ENCODE results near the gene LMNA. TPM values are rescaled to one million over a fixed set of nuclear protein-coding genes. Genes with fewer than 3 reads are reported as not detected.
A peak's percentile ranks its signal among the peaks of the same experiment; 100 is the strongest.

The LMNA gene
- total RNA-seq, result 100 to 1,000 TPM; 435 to 455 TPM
- 13.5 TPM for polyA plus RNA-seq (2013, experiment 1 of 2)
- polyA plus RNA-seq (2013, experiment 2 of 2), result 43.4 TPM
- total RNA-seq, result 11.4 to 1,521 (median 157) reads per million in 172 experiments

GRCh38 chr1:156114101-156114918, at the start of gene LMNA:
Gene LMNA (plus strand): TSS chr1:156114711. CDS start chr1:156114919, 208 bp downstream.
- peaks cover 31% of the 10 kb centered on the region for H3K4me1 Mint-ChIP-seq (ENCODE audit: low read depth)
- CTCF ChIA-PET, result interaction anchor here (0.8 to 10.7 kb wide), 8 partner anchors 8 to 111 kb away, joined by 3 to 101 read pairs (median 4); partner anchors contain the start of gene SLC25A44
- H3K27ac Mint-ChIP-seq, result peak within 1 kb of the TSS; percentile 89
- DNase-seq (peak in 13 of 14 experiments; percentile 51 to 93 (median 68)), ATAC-seq (ENCODE audit: poor library complexity) (peak; percentile 77)
- Histone ChIP-seq H3K27me3 (ENCODE audit: control insufficient read depth in 1 of 2, insufficient read depth in 2 of 2, low read length in 2 of 2) (peaks cover 24 to 28% of the 10 kb centered on the region in 2 experiments), H3K36me3 (ENCODE audit: insufficient read depth, low read length) (no peaks in the 10 kb centered on the region), H3K9me3 (ENCODE audit: control insufficient read depth in 1 of 2, insufficient read depth in 1 of 2, low read length in 2 of 2) (peaks cover 0 to 4% of the 10 kb centered on the region in 2 experiments), H3K4me1 (ENCODE audit: insufficient read depth, low read length) (peaks cover 55% of the 10 kb centered on the region), H3K4me3 (ENCODE audit: low read length) (peak within 1 kb of the TSS; percentile 84), H3K27ac (ENCODE audit: low read depth in 1 of 2, low read length in 2 of 2) (peak within 1 kb of the TSS; percentile 50 to 64)
- intact Hi-C loops (cut with DNase I, micrococcal nuclease), result loop anchor here in 1 of 2 experiments (1.0 kb wide), 1 partner anchor 8 kb away; no protein-coding TSS in a partner anchor
- peaks cover 46% of the 10 kb centered on the region for H3K27me3 Mint-ChIP-seq
- peak within 1 kb of the TSS; percentile 99 for H3K4me3 Mint-ChIP-seq
- TF ChIP-seq, protein P1, sequence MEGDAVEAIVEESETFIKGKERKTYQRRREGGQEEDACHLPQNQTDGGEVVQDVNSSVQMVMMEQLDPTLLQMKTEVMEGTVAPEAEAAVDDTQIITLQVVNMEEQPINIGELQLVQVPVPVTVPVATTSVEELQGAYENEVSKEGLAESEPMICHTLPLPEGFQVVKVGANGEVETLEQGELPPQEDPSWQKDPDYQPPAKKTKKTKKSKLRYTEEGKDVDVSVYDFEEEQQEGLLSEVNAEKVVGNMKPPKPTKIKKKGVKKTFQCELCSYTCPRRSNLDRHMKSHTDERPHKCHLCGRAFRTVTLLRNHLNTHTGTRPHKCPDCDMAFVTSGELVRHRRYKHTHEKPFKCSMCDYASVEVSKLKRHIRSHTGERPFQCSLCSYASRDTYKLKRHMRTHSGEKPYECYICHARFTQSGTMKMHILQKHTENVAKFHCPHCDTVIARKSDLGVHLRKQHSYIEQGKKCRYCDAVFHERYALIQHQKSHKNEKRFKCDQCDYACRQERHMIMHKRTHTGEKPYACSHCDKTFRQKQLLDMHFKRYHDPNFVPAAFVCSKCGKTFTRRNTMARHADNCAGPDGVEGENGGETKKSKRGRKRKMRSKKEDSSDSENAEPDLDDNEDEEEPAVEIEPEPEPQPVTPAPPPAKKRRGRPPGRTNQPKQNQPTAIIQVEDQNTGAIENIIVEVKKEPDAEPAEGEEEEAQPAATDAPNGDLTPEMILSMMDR (IDR thresholded peaks at IDR 0.05), result no peak
- POLR2A ChIA-PET, result interaction anchor here (1.0 to 4.2 kb wide), 6 partner anchors 8 to 99 kb away, joined by 3 to 23 read pairs (median 11); partner anchors contain the start of gene PMF1
- no peaks in the 10 kb centered on the region for H3K9me3 Mint-ChIP-seq
- peaks cover 18% of the 10 kb centered on the region for H3K36me3 Mint-ChIP-seq (ENCODE audit: low read depth)

- H3K9me3 ChIP-seq (ENCODE audit: control insufficient read depth in 1 of 2, insufficient read depth in 1 of 2, low read length in 2 of 2), result no peaks in the 10 kb centered on the region
- CTCF ChIA-PET, result interaction anchor here (1.2 to 1.5 kb wide), 2 partner anchors 10 to 81 kb away, joined by 3 to 7 read pairs; no protein-coding TSS in a partner anchor
- H3K4me1 ChIP-seq (ENCODE audit: insufficient read depth, low read length), result peaks cover 6% of the 10 kb centered on the region
- Mint-ChIP-seq H3K27me3 (no peaks in the 10 kb centered on the region), H3K9me3 (no peaks in the 10 kb centered on the region), H3K27ac (no peak overlapping the region), H3K4me3 (no peak overlapping the region), H3K4me1 (ENCODE audit: low read depth) (peaks cover 6% of the 10 kb centered on the region), H3K36me3 (ENCODE audit: low read depth) (no peaks in the 10 kb centered on the region)
- DNase-seq (no peak), ATAC-seq (ENCODE audit: poor library complexity) (no peak)
- no peaks in the 10 kb centered on the region for H3K27me3 ChIP-seq (ENCODE audit: control insufficient read depth in 1 of 2, insufficient read depth in 2 of 2, low read length in 2 of 2)
- intact Hi-C loops (cut with DNase I, micrococcal nuclease), result no loop called here
- H3K4me3 ChIP-seq (ENCODE audit: low read length), result no peak overlapping the region
- POLR2A ChIA-PET, result no interaction called here
- H3K36me3 ChIP-seq (ENCODE audit: insufficient read depth, low read length), result no peaks in the 10 kb centered on the region
- no peak overlapping the region for H3K27ac ChIP-seq (ENCODE audit: low read depth in 1 of 2, low read length in 2 of 2)
- TF ChIP-seq, protein P1 (IDR thresholded peaks at IDR 0.05), result no peak
Observed at GRCh38 chr1:156065212-156065611, 49.3 kb upstream of the LMNA start.

DNA sequence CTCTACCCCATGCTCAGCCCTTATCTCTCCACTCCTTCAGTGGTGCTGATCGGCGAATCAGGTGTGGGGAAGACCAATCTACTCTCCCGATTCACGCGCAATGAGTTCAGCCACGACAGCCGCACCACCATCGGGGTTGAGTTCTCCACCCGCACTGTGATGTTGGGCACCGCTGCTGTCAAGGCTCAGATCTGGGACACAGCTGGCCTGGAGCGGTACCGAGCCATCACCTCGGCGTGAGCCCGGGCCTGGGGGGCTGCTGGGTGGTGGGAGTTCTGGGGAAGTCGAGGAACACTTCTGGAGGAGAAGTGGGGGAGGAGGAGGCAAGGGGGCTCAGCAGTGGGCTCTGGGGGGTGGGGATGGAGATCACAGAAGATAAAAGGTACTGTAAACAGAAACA, 48.6 kb upstream of the LMNA start:
- no peak overlapping the region for H3K27ac Mint-ChIP-seq
- POLR2A ChIA-PET, result no interaction called here
- no peaks in the 10 kb centered on the region for H3K9me3 Mint-ChIP-seq
- H3K27ac ChIP-seq (ENCODE audit: low read depth in 1 of 2, low read length in 2 of 2), result no peak overlapping the region
- peaks cover 6% of the 10 kb centered on the region for H3K4me1 Mint-ChIP-seq (ENCODE audit: low read depth)
- no peaks in the 10 kb centered on the region for H3K27me3 Mint-ChIP-seq
- intact Hi-C loops (cut with DNase I, micrococcal nuclease), result no loop called here
- TF ChIP-seq, protein P1 (IDR thresholded peaks at IDR 0.05), result no peak
- no peak for ATAC-seq (ENCODE audit: poor library complexity)
- H3K4me3 ChIP-seq (ENCODE audit: low read length), result no peak overlapping the region
- no peak for DNase-seq
- CTCF ChIA-PET, result interaction anchor here (1.0 to 1.5 kb wide), 17 partner anchors 9 to 250 kb away, joined by 3 to 11 read pairs (median 4); partner anchors contain the start of genes KHDC4, SMG5, SSR2 and UBQLN4
- H3K4me1 ChIP-seq (ENCODE audit: insufficient read depth, low read length), result peaks cover 6% of the 10 kb centered on the region
- no peaks in the 10 kb centered on the region for H3K9me3 ChIP-seq (ENCODE audit: control insufficient read depth in 1 of 2, insufficient read depth in 1 of 2, low read length in 2 of 2)
- no peaks in the 10 kb centered on the region for H3K36me3 Mint-ChIP-seq (ENCODE audit: low read depth)
- H3K36me3 ChIP-seq (ENCODE audit: insufficient read depth, low read length), result no peaks in the 10 kb centered on the region
- H3K27me3 ChIP-seq (ENCODE audit: control insufficient read depth in 1 of 2, insufficient read depth in 2 of 2, low read length in 2 of 2), result no peaks in the 10 kb centered on the region
- no peak overlapping the region for H3K4me3 Mint-ChIP-seq

All from CD4-positive, alpha-beta T cell (primary cell).